GM23338 (cell line): Measurements from ENCODE around the gene DOK7. TPM values are rescaled to one million over a fixed set of nuclear protein-coding genes. Genes with fewer than 3 reads are reported as not detected.

Experiments
- ATAC-seq: fragments of 200-7000 bp; cut with Tn5 transposase; 3 replicates; pipeline ENCODE4 v1.9.1; 2020
- DNase-seq: peaks from one replicate; pipeline ENCODE4 v3.0.0-alpha.2; 2015; ENCODE audit warnings: low spot score
- H2AFZ ChIP-seq: fragments of 200-600 bp; sonication (generic); 2 replicates; pipeline ENCODE4 v1.8.0; 2016; ENCODE audit warnings: antibody characterized with exemption, mild to moderate bottlenecking, moderate library complexity
- H3F3A ChIP-seq: fragments of 200-600 bp; sonication (generic); replicated peaks from 2 replicates; pipeline ENCODE4 v1.8.0; 2017; ENCODE audit warnings: antibody characterized with exemption, mixed run types, low read depth
- H3K27ac ChIP-seq: fragments of 200-600 bp; sonication (generic); 2 replicates; pipeline ENCODE4 v1.6.1; 2016; ENCODE audit warnings: low read depth
- H3K27me3 ChIP-seq: fragments of 200-600 bp; sonication (generic); 2 replicates; pipeline ENCODE4 v1.8.0; 2016; ENCODE audit warnings: mild to moderate bottlenecking, mixed run types, moderate library complexity; ENCODE audit not compliant: insufficient read depth
- H3K36me3 ChIP-seq: fragments of 200-600 bp; sonication (generic); 2 replicates; pipeline ENCODE4 v1.8.0; 2016; ENCODE audit warnings: mild to moderate bottlenecking; ENCODE audit not compliant: insufficient read depth
- H3K4me1 ChIP-seq: fragments of 200-600 bp; sonication (generic); 2 replicates; pipeline ENCODE4 v1.8.0; 2016; ENCODE audit warnings: mild to moderate bottlenecking, moderate library complexity; ENCODE audit not compliant: insufficient read depth
- H3K4me2 ChIP-seq: fragments of 200-600 bp; sonication (generic); 2 replicates; pipeline ENCODE4 v1.7.1; 2017; ENCODE audit warnings: mixed run types
- H3K4me3 ChIP-seq: fragments of 200-600 bp; sonication (generic); 2 replicates; pipeline ENCODE4 v1.6.1; 2016; ENCODE audit warnings: mixed run types
- H3K79me2 ChIP-seq: fragments of 200-600 bp; sonication (generic); replicated peaks from 2 replicates; pipeline ENCODE4 v1.8.0; 2017; ENCODE audit warnings: mild to moderate bottlenecking; ENCODE audit not compliant: insufficient read depth
- H3K9me2 ChIP-seq: fragments of 200-600 bp; sonication (generic); 2 replicates; pipeline ENCODE4 v1.8.0; 2017; ENCODE audit not compliant: insufficient read depth
- H4K20me1 ChIP-seq: fragments of 200-600 bp; sonication (generic); replicated peaks from 2 replicates; pipeline ENCODE4 v1.8.0; 2017; ENCODE audit warnings: mild to moderate bottlenecking; ENCODE audit not compliant: insufficient read depth
- H3K27ac Mint-ChIP-seq: 2 replicates; pipeline ENCODE4 v1.8.0; 2020; ENCODE audit warnings: inconsistent platforms, mild to moderate bottlenecking, moderate library complexity, mixed read lengths
- H3K27me3 Mint-ChIP-seq: 3 replicates; pipeline ENCODE4 v1.8.0; 2022; ENCODE audit warnings: low read depth, mild to moderate bottlenecking, moderate library complexity, mixed read lengths, inconsistent platforms; ENCODE audit not compliant: insufficient read depth, poor library complexity
- H3K36me3 Mint-ChIP-seq: 3 replicates; pipeline ENCODE4 v1.8.0; 2021; ENCODE audit warnings: low read depth, mild to moderate bottlenecking, inconsistent platforms, moderate library complexity, mixed read lengths
- H3K4me1 Mint-ChIP-seq: 3 replicates; pipeline ENCODE4 v1.8.0; 2020; ENCODE audit warnings: mild to moderate bottlenecking, inconsistent platforms, mixed read lengths
- H3K4me3 Mint-ChIP-seq: 3 replicates; pipeline ENCODE4 v1.8.0; 2021; ENCODE audit warnings: moderate library complexity, mild to moderate bottlenecking, inconsistent platforms, mixed read lengths
- H3K9me3 Mint-ChIP-seq: 3 replicates; pipeline ENCODE4 v1.8.0; 2020; ENCODE audit warnings: moderate library complexity, mild to moderate bottlenecking, inconsistent platforms, mixed read lengths
- CREB1 ChIP-seq: fragments of 250-450 bp; sonication (Bioruptor Pico); IDR thresholded peaks from 2 replicates; pipeline ENCODE4 v1.5.0; 2020; ENCODE audit warnings: low read depth, mild to moderate bottlenecking, moderate library complexity
- ETS1 ChIP-seq: IDR thresholded peaks from 2 replicates; pipeline ENCODE4 v1.6.1; 2016; ENCODE audit warnings: antibody characterized with exemption
- EZH2 ChIP-seq: fragments of 200-600 bp; sonication (generic); IDR thresholded peaks from one replicate; pipeline ENCODE4 v1.8.0; 2017; ENCODE audit warnings: antibody characterized with exemption, mild to moderate bottlenecking, low read depth; ENCODE audit not compliant: unreplicated experiment
- EZH2phosphoT487 ChIP-seq: fragments of 200-600 bp; sonication (generic); IDR thresholded peaks from one replicate; pipeline ENCODE4 v1.8.1; 2018; ENCODE audit warnings: antibody characterized with exemption; ENCODE audit not compliant: unreplicated experiment
- JUNB ChIP-seq: IDR thresholded peaks from one replicate; pipeline ENCODE4 v1.6.1; 2016; ENCODE audit warnings: antibody characterized with exemption; ENCODE audit not compliant: unreplicated experiment
- NANOG ChIP-seq: IDR thresholded peaks from 2 replicates; pipeline ENCODE4 v1.6.1; 2016; ENCODE audit warnings: antibody characterized with exemption, borderline replicate concordance
- POLR2AphosphoS5 ChIP-seq: IDR thresholded peaks from 2 replicates; pipeline ENCODE4 v1.6.1; 2016; ENCODE audit warnings: antibody characterized with exemption, low read depth
- STAT1 ChIP-seq: IDR thresholded peaks from one replicate; pipeline ENCODE4 v1.6.1; 2016; ENCODE audit warnings: antibody characterized with exemption; ENCODE audit not compliant: unreplicated experiment
- ZNF114 ChIP-seq: fragments of 250-450 bp; sonication (Bioruptor Pico); IDR thresholded peaks from 2 replicates; pipeline ENCODE4 v1.5.0; 2020; ENCODE audit warnings: mild to moderate bottlenecking, moderate library complexity
- ZNF331 ChIP-seq: fragments of 250-450 bp; sonication (Bioruptor Pico); IDR thresholded peaks from 2 replicates; pipeline ENCODE4 v1.5.0; 2020; ENCODE audit warnings: low read depth, mild to moderate bottlenecking, moderate library complexity
- ZNF462 ChIP-seq: fragments of 250-450 bp; sonication (Bioruptor Pico); IDR thresholded peaks from 2 replicates; pipeline ENCODE4 v1.5.0; 2020; ENCODE audit warnings: mild to moderate bottlenecking, moderate library complexity
- polyA plus RNA-seq: library from polyadenylated mRNA; unstranded; fragments of >200 nt; fragmentation: Nextera tagmentation; extraction: Ambion mirVana; gene quantifications from 2 replicates; pipeline ENCODE4 v1.2.1, GENCODE V29; 2016
- total RNA-seq: library from RNA; depleted of rRNA; stranded (reverse); fragments of >200 nt; shearing (Covaris generic); gene quantifications from 2 replicates; pipeline ENCODE4 v1.2.3, GENCODE V29; 2014
- TF ChIP-seq, protein P1 (sequence below), 2 experiments: fragments of 200-600 bp in 1 of 2; sonication (generic) in 1 of 2; conservative IDR thresholded peaks; 2 replicates each; pipeline versions ENCODE4 v1.5.1 to v1.6.1; 2016 to 2017; ENCODE audit warnings: antibody characterized with exemption in 2 of 2, low read depth in 2 of 2, mild to moderate bottlenecking in 2 of 2, moderate library complexity in 1 of 2
- TF ChIP-seq, protein P2 (sequence below): IDR thresholded peaks from one replicate; pipeline ENCODE4 v1.6.1; 2018; ENCODE audit warnings: antibody characterized with exemption; ENCODE audit not compliant: unreplicated experiment

The DOK7 gene
- total and polyA plus RNA-seq, 2 experiments from 2014 or later, result 0.34 to 0.52 TPM

DNA sequence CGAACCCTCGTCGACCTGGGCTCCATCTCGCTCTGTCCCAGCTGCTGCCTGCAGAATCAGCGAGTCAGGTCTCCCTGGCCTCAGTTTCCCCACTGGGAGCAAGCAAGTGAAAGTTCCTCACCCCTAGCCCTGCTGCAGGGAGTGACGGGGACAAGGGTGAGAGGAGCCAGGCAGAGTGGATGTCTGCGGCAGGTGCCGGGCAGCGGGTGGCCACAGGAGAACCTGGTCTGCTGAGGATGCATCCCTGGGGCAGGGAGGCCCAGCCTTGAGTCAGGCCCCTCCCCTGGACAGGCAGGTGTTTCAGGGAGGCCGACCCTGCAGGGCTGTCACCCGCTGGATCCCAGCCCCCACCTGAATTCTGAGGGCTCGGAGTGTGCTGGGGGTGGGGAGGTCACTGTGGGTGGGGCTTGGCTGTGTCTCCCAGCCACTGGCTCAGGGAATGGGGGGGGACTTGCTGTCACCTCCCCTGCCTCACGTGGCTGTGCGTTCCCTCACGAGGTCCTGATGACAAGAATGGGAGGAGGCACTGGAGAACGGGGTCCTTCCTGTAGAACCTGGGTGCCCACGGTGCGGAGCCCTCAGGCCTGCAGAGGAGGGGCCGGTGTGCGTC lies 35.9 kb downstream of the DOK7 start:
- H3K9me3 Mint-ChIP-seq, result no peaks in the 10 kb centered on the region

More for the DNA sequence above, 35.9 kb downstream of the DOK7 start:
- H3F3A ChIP-seq, result no peaks in the 10 kb centered on the region
- H3K9me2 ChIP-seq, result no peaks in the 10 kb centered on the region
- Mint-ChIP-seq H3K27me3 (peaks cover 42% of the 10 kb centered on the region), H3K36me3 (peaks cover 4% of the 10 kb centered on the region; the same call in 2 of the 3 replicates), H3K27ac (no peak overlapping the region), H3K4me3 (no peak overlapping the region), H3K4me1 (peaks cover 2% of the 10 kb centered on the region; the same call in 2 of the 3 replicates)
- TF ChIP-seq EZH2phosphoT487 (no peak), EZH2 (no peak), CREB1 (no peak), POLR2AphosphoS5 (no peak), NANOG (no peak), ETS1 (no peak), ZNF331 (CRISPR knock-in tag) (no peak), ZNF114 (CRISPR knock-in tag) (no peak), ZNF462 (CRISPR knock-in tag) (no peak), STAT1 (no peak), JUNB (no peak)
- TF ChIP-seq, protein P1, sequence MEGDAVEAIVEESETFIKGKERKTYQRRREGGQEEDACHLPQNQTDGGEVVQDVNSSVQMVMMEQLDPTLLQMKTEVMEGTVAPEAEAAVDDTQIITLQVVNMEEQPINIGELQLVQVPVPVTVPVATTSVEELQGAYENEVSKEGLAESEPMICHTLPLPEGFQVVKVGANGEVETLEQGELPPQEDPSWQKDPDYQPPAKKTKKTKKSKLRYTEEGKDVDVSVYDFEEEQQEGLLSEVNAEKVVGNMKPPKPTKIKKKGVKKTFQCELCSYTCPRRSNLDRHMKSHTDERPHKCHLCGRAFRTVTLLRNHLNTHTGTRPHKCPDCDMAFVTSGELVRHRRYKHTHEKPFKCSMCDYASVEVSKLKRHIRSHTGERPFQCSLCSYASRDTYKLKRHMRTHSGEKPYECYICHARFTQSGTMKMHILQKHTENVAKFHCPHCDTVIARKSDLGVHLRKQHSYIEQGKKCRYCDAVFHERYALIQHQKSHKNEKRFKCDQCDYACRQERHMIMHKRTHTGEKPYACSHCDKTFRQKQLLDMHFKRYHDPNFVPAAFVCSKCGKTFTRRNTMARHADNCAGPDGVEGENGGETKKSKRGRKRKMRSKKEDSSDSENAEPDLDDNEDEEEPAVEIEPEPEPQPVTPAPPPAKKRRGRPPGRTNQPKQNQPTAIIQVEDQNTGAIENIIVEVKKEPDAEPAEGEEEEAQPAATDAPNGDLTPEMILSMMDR (conservative IDR thresholded peaks at IDR 0.05; ENCODE audit: low read depth in 2 of 2), result no peak
- TF ChIP-seq, protein P2, sequence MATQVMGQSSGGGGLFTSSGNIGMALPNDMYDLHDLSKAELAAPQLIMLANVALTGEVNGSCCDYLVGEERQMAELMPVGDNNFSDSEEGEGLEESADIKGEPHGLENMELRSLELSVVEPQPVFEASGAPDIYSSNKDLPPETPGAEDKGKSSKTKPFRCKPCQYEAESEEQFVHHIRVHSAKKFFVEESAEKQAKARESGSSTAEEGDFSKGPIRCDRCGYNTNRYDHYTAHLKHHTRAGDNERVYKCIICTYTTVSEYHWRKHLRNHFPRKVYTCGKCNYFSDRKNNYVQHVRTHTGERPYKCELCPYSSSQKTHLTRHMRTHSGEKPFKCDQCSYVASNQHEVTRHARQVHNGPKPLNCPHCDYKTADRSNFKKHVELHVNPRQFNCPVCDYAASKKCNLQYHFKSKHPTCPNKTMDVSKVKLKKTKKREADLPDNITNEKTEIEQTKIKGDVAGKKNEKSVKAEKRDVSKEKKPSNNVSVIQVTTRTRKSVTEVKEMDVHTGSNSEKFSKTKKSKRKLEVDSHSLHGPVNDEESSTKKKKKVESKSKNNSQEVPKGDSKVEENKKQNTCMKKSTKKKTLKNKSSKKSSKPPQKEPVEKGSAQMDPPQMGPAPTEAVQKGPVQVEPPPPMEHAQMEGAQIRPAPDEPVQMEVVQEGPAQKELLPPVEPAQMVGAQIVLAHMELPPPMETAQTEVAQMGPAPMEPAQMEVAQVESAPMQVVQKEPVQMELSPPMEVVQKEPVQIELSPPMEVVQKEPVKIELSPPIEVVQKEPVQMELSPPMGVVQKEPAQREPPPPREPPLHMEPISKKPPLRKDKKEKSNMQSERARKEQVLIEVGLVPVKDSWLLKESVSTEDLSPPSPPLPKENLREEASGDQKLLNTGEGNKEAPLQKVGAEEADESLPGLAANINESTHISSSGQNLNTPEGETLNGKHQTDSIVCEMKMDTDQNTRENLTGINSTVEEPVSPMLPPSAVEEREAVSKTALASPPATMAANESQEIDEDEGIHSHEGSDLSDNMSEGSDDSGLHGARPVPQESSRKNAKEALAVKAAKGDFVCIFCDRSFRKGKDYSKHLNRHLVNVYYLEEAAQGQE, result no peak
- H2AFZ ChIP-seq, result no peak overlapping the region
- peaks cover 17% of the 10 kb centered on the region for H4K20me1 ChIP-seq
- ATAC-seq (no peak), DNase-seq (no peak)
- no peak overlapping the region for H3K27ac ChIP-seq
- no peaks in the 10 kb centered on the region for H3K36me3 ChIP-seq
- no peak overlapping the region for H3K4me3 ChIP-seq
- H3K27me3 ChIP-seq, result peaks cover 40% of the 10 kb centered on the region
- H3K4me1 ChIP-seq, result no peaks in the 10 kb centered on the region
- H3K4me2 ChIP-seq, result no peak overlapping the region
- peaks cover 5% of the 10 kb centered on the region; the same call in 1 of the 2 replicates for H3K79me2 ChIP-seq
